GM13976 (cell line): Measurements from ENCODE around the gene COMMD1.

Source experiments
- DNase-seq: peaks from one replicate; pipeline ENCODE4 v3.0.0; 2012; ENCODE audit warnings: low spot score
- in situ Hi-C: fragments of 300-500 bp; cut with MboI; formaldehyde crosslinking; loops from one replicate; pipeline ENCODE4 v1.12.0; 2022; ENCODE audit warnings: low sequenced_read_pairs, mixed read lengths, inconsistent platforms; ENCODE audit not compliant: unreplicated experiment
- TF ChIP-seq, protein P1 (sequence below): IDR thresholded peaks from 2 replicates; pipeline ENCODE4 v1.5.1; 2012; ENCODE audit warnings: borderline replicate concordance, mild to moderate bottlenecking; ENCODE audit not compliant: insufficient read depth; ENCODE audit errors: extremely low read depth, missing control alignments, control extremely low read depth

Gene COMMD1

DNA sequence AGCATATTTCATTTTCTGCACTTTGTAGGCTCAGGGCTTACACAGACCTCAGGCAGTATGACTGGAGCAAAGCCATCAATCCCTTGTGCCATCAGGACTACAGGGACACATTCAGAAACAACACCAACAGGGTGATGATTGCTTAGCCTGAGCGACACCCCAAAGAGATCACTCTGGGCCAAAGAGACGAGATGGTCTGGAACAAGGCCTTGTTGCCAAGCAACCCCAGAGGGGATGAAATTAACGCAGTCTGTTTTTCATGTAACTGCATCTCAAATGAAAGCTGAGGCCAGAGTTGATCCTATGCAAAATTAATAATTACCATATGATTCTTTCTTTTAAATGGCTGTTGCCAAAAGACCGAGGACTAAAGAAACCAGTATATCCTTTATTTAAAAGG, 270.3 kb downstream of the COMMD1 start:
- no peak for DNase-seq
- in situ Hi-C loops = no loop called here
- TF ChIP-seq, protein P1, sequence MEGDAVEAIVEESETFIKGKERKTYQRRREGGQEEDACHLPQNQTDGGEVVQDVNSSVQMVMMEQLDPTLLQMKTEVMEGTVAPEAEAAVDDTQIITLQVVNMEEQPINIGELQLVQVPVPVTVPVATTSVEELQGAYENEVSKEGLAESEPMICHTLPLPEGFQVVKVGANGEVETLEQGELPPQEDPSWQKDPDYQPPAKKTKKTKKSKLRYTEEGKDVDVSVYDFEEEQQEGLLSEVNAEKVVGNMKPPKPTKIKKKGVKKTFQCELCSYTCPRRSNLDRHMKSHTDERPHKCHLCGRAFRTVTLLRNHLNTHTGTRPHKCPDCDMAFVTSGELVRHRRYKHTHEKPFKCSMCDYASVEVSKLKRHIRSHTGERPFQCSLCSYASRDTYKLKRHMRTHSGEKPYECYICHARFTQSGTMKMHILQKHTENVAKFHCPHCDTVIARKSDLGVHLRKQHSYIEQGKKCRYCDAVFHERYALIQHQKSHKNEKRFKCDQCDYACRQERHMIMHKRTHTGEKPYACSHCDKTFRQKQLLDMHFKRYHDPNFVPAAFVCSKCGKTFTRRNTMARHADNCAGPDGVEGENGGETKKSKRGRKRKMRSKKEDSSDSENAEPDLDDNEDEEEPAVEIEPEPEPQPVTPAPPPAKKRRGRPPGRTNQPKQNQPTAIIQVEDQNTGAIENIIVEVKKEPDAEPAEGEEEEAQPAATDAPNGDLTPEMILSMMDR = no peak

DNA sequence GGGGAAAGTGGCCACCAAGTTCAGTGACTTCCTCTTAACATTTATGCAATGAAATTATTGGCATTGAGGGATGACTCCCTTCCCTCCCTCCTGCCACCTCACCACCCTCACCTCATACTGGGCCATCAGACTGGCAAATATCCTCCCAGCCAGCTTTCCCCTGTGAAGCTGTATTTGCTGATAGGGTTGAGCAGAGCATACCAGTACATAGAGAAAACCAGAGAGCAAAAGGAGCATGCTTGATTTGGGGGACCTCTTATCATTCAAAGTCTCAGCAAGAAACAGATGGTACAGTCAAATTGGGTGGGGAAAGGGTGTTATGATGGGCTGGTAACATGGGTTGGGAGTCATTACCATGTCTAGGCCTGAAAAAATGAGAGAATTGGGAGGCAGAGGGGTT, 271.3 kb downstream of the COMMD1 start:
- TF ChIP-seq, protein P1 = no peak
- no peak for DNase-seq
- in situ Hi-C loops = no loop called here

DNA sequence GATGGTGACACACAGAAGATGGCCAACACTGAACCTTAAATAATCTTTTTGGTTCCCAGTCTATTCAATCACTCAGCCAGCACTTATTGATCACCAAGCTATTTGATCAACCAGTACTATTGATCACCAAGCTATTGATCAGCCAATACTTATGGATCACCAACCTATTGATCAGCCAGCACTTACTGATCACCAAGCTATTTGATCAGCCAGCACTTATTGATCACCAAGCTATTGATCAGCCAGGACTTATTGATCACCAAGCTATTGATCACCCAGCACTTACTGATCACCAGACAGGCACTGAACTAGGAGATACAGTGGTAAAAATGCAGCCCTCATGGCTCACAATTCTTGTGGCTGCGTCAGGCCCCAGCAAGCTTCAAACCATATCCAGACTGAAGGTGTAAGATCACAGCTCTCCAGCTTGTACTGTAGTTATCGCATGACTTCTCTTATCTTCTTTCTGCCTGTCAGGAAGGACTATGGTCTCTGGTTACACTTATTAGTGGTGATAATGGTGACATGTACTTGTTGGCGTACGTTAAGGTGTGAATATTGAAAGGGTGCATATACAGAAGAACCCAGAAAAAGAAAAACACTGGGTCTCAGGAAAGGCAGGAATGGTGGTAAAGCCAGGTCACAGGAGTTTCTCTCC, 272.0 kb downstream of the COMMD1 start:
- DNase-seq = no peak
- in situ Hi-C loops = no loop called here
- TF ChIP-seq, protein P1 = no peak

DNA sequence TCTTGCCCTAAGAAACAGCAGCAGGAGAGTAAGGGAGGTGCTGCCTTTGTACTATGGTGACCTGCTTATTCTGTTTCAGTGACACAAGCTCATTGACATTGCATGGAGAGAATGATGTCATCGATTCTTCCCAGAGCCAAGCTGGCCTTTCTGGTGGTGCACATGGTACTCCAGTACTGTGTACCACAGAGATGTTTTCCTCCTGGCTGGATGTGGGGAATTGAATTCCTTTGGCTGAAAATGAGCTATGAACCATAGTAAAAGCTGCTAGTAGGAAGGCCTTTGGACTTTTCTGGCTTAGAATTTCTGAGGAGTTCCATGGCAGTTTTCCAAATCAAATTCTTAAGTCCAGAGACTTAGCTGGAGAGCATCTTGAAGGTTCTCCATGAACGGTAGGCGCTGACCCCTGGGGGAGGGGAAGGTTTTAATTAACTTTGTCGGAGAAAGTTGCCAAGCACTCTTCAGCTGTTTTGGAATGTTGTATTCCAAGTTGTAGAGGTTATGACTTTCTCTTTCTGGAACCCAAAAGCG, 273.3 kb downstream of the COMMD1 start:
- TF ChIP-seq, protein P1 = no peak
- in situ Hi-C loops = no loop called here
- no peak for DNase-seq

DNA sequence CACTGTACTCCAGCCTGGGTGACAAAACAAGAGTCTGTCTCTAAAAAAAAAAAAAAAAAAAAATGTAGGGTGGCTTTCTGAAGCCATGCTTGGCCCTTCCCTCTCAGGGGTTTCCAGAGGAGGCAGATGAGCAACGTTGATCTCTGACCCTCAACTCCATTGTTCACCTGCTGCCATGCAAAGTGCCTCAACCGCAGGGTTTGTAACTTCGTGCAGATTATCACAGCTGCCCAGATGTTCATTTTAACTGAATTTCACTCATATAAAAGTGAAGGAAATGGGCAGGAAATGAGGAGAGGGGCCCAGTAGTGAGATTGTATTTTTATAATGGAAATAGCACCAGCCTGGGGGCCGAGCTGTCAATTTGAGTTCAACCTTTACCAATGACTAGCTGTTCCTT, 275.5 kb downstream of the COMMD1 start:
- in situ Hi-C loops = no loop called here
- TF ChIP-seq, protein P1 = no peak
- DNase-seq = no peak

DNA sequence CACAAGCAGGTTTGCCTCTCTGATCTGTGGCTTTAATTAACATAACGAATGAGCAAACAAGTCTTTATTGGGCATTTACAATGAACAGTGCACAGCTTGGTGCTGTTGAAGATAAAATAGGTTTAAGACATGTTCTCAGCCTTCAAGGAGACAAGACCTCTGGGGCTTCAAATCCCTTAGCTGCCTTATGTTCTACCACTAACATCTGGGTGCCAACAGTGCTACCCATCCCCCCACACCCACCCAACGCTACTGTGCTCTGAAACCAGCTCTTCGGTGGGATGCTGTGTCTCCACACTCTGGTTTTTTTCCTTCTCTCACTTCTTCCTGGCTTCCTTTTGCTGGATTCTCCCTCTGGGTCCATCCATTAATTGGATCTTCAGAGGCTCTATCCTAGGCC, 276.4 kb downstream of the COMMD1 start:
- no peak for DNase-seq
- TF ChIP-seq, protein P1 = no peak
- in situ Hi-C loops = no loop called here

DNA sequence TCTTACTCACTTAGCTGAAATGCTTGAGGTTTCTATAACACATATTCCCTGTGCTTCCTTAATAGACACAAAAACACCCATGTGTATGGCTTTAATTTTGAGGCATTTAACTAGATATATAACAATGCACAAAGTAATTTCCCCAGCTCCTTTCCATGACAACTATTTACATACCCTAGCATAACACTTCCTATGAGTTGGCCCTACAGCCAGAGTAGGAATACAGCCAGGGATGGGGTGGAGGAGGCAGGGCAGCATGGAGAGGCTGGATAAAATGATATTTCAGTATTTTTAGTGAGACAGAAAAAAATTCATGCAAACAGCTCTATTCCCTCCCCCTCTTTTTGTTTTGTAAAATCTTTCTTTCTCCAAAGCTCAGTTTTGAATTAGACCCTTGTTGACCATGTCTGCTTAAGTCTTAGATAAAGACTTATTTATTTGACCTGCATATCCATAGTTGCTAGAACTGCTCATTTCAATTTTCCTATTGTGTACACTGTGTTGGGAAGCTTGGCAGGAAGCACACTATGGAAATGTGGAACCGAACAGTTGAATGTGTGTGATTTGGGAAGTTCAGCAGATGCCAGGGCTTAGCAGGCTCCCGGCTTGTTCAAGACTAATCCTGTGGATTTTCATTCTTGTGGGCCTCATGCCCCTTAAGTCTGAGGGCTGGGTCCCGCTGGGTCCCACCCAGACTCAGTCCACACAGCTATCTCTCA, 279.2 kb downstream of the COMMD1 start:
- TF ChIP-seq, protein P1 = no peak
- in situ Hi-C loops = no loop called here

More for the DNA sequence above, 279.2 kb downstream of the COMMD1 start:
- DNase-seq = no peak
